ENCODE results near the gene MCU.
A peak's percentile ranks its signal among the peaks of the same experiment; 100 is the strongest.
"Not testable (repeated sequence)": the region's sequence is repeated elsewhere in the genome, so short reads cannot be mapped to it uniquely, and the experiment has no call there.

Gene MCU

DNA sequence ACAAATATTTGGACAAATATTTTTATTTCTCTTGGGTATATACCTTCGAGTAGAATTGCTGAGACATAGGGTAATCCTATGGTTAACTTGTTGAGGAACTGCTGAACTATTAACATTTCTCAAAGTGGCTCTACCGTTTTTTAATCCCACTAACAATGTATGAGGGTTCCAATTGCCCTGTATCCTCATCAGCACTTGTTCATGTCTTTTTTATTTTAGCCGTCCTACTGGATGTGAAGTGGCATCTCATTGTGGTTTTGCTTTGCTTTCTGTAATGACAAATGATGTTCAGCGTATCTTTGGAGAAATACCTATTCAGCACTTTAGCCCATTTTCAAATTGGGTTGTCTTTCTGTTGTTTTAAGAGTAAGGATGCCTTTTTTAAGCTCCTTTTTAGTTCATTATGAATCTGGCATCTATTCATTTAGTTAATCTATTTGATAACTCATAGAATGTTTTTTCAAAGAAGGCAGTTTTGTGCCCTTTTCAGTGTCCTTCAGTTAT lies 40.0 kb downstream of the MCU start:
- no peak for DNase-seq

- no peak for DNase-seq
Observed at GRCh38 chr10:72732521-72732920, 40.6 kb downstream of the MCU start.

DNA sequence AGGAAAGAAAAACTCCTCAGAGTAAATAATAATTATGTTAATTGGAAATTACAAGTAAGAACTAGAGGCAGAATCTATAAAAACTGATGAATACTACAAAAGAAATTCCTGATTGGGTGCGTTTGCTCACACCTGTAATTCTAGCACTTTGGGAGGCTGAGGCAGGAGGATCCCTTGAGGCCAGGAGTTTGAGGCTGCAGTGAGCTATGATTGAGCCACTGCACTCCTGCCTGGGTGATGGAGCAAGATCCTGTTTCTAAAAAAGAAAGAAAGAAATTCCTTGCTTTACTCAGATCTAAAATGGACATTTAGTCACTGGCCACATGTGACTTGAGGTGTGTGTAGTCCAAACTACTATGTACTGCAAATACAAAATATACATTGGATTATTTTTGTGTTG lies 42.0 kb downstream of the MCU start:
- DNase-seq, result no peak

GRCh38 chr10:72735288-72735936 lies 43.5 kb downstream of the MCU start:
- DNase-seq, result no peak

DNA sequence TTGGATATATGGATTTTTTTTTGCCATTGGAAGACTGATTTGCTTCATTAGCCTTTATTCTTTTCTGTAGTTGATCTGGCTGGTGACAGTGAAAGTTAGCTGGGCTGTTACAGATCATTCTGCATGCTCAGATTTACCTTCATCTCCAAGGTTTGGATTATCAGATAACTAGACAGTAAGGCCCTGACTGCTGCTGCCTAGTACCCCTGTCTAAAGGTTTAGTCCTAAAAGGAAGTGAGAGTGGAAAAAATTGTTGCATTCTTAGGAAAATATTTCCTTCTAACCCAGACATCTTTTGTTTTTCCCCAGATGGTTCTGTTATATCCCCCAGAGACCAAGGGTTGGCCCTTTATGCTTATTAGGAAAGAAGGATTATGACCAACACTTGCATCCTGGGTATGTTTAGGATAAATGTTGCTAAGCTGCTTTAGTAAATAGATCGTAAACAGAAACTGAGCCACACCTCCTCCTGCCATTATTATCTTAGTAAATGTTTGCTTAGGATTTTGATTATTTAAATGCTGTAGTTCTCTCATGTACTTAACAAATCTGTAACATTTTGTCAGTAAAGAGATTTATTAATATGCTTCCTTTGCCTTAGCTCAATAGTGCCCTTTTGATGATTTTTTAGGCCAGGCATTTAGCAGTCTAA lies 44.4 kb downstream of the MCU start:
- DNase-seq, result no peak

DNA sequence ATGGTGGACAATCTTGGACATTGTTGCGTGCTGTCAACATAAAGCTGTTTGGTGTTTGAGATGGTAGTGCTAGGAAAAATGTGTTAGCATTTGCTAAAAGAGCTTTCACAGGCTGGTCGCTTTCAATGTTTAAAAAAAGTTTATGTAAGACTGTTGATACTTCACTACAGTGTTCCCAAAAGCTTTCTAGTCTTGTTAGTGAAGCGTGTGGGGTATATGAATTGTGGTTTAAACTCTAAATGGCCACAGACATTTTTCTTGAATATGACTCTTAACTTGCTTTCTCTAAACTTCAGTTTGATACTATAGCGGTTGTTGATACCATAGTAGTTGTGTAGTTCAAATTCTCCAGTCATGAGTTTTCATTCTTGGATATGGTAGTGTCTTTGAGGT lies 44.9 kb downstream of the MCU start:
- no peak for DNase-seq

- not testable (repeated sequence) for DNase-seq
Observed at GRCh38 chr10:72737357-72737756, 45.4 kb downstream of the MCU start.

- DNase-seq, result no peak
Observed at GRCh38 chr10:72738486-72738885, 46.5 kb downstream of the MCU start.

DNA sequence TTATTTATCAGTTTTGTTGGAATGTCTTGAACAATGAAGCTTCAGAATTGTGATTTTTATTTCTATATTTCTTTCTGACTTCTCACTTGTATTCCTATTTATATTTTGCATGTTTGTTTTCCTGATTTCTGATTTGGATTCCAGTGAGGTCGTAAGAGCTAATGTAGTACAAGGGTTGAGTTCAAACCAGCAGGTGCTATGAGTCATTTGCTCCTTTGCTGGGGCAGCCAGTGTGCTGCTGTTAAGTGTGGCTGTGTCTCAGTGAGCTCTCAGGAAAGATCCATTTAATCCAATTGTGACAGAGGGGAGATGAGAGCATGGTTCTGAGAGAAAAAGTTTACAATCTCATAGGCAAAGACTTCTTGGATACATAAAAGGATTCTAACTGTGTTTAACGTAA lies 48.6 kb downstream of the MCU start:
- DNase-seq, result peak in 1 of 2 experiments; percentile 6

GRCh38 chr10:72742092-72742491 lies 50.1 kb downstream of the MCU start:
- no peak for DNase-seq

GRCh38 chr10:72742797-72743196 lies 50.9 kb downstream of the MCU start:
- DNase-seq, result no peak

DNA sequence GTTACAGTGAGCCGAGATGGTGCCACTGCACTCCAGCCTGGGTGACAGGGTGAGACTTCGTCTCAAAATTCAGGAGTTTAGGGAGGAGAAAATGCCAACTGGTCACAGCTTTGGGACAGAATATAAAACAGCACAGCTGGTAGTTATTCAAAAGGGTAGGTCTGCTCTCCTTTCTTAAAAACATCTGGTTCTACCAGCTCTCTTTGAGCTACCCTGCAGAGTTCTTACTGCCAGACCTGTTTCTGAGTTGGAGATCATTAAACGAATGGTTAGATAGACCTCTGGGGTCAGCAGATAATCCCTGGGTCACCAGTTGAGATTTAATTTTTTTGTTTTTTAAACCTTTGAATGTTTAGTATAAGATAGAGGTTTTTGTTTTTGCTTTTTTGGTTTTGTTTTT lies 52.6 kb downstream of the MCU start:
- no peak for DNase-seq

DNA sequence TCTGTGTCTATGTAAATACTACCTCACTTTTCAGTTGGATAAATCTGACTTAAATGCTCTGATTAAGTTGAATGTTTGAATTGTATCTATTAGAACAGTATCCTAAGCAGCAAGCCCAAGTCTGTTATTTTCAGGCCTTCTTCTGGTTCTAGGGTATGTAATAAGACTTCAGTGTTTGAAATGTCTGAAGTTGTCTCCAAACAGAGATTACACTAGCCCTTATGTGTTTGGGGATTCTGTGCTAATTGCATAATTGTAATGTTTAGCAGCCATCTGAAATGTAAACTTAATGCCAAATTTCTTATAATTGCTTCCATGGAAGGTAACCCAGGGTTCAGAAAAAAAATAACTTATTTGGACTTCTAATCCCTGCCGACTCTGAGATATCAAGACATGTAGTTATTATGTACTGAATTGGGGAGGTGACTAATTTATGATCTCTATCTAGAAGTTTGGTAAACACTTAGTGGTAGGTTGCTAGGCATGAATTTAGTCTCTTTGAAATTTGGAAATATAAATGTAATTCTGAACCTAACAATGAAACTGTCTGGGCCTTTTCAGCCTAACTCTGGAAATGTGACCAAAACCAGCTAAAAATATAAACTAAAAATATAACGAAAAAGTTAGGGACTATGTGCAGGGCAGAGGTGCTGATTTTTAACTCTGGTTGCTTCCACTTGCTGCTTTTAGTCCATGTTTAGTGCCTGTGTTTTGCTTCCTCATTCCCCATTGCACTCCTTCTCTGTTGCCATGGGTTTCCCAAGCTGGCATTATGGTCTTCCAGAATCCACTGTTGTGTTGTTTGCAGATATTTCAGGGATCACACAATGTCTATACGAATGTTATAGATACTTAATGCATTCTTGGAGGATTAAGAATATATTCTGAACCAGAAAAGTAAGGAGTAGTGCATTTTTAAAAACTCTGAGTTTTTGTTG lies 54.8 kb downstream of the MCU start:
- no peak for DNase-seq

DNA sequence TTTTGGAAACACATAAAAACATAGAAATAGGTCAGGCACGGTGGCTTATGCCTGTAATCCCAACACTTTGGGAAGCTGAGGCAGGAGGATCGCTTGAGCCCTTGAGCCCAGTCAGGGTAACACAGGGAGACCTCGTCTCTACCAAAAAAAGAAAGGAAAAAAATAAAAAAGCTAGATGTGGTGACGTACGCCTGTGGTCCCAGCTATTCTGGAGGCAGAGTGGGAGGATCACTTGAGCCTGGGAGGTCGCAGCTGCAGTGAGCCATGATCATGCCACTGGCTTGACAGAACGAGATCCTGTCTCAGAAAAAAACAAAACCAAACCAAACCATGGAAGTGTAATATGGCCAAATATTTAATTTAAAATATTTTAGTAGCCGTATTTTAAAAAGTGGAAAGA lies 55.6 kb downstream of the MCU start:
- no peak for DNase-seq

DNA sequence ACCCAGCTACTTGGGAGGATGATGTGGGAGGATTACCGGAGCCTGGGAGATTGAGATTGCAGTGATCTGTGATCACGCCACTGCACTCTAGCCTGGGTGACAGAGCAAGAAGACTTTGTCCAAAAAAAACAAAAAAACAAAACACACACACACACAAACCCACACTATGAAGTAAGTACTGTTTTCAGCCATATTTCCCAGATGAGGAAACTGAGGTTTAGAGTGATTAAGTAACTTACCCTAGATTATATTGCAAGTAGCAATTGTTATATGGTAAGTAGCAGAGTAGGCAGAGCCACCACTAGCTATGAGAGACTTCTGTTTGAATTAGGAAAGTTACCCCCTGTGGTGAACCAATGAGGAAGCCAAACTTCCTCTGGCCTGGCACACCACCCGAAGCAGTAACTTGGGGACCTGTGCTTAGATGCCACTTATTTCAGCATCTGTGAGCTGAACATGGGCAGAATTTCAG lies 61.9 kb downstream of the MCU start:
- no peak for DNase-seq

GRCh38 chr10:72754275-72755032 lies 62.5 kb downstream of the MCU start:
- no peak for DNase-seq

DNA sequence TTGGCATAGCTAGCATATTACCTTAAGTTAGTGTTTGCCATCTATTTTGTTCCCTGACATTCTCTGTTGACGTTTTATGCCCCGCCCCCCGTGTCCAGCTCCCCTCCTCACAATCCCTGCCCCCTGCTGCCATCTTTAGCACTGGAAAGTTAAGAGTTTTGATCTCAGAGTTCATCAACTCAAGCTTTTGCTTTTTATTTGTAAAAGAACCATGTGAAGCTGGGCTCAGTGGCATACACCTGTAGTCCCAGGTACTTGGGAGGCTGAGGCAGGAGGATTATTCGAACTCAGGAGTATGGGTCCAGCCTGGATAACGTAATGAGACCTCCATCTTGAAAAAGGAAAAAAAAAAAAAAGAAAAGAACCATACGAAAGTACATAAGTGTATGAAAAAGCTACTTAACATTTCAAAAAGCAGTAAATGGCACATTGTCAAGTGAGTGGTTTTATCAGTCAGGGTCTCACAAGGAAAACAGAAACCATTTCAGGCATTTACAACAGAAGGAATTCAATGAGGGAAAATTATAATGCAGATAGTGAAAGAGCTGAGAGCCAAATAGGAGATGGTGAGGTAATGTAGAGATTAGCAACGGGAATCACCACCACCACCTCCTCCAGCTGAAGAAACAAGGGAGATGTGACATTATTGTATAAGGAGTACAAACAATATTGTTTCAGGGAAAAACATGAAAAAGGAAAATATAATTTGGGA lies 64.9 kb downstream of the MCU start:
- DNase-seq, result no peak

DNA sequence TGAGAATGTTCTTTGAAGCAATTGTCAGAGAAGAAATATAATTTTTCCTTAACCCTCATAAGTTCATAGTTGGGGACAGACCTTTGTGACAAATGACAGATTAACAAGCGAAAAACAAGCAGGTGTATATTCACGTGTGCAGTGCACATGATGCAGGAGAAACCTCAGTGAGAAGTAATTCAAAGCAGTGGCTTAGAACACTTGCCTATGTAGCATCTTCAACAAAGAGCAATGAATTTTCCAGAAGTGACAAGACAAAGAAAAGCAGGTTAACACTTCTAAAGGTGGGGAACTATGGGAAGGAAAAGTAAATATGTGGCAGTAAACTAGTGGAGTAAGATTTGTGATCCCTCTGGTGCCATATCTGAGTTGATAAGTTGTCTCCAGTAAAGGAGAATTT lies 65.8 kb downstream of the MCU start:
- DNase-seq, result no peak

DNA sequence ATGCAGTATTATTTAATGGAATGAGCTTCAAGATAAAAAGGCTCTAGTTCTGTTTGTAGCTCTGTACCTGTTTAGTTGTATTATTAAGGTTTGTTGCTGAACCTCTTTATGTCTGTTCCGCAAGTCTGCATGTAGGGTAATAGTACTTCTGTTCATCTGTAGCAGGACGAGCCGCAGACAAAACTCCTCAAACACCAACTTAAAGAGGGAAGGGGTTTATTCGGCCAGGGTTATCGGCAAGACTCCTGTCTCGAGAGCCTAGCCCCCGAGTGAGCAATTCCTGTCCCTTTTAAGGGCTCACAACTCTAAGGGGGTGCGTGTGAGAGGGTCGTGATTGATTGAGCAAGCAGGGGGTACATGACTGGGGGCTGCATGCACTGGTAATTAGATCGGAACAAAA lies 67.0 kb downstream of the MCU start:
- DNase-seq, result not testable (repeated sequence)

GRCh38 chr10:72759584-72759983 lies 67.6 kb downstream of the MCU start:
- no peak for DNase-seq

GRCh38 chr10:72761498-72761897 lies 69.6 kb downstream of the MCU start:
- DNase-seq, result no peak

- no peak for DNase-seq
Observed at GRCh38 chr10:72762042-72762441, 70.1 kb downstream of the MCU start.

Measured in SW 1271 (cell line).